ENCODE data around the gene CLIP1.
"Not testable (repeated sequence)": the region's sequence is repeated elsewhere in the genome, so short reads cannot be mapped to it uniquely, and the experiment has no call there.

Gene CLIP1

DNA sequence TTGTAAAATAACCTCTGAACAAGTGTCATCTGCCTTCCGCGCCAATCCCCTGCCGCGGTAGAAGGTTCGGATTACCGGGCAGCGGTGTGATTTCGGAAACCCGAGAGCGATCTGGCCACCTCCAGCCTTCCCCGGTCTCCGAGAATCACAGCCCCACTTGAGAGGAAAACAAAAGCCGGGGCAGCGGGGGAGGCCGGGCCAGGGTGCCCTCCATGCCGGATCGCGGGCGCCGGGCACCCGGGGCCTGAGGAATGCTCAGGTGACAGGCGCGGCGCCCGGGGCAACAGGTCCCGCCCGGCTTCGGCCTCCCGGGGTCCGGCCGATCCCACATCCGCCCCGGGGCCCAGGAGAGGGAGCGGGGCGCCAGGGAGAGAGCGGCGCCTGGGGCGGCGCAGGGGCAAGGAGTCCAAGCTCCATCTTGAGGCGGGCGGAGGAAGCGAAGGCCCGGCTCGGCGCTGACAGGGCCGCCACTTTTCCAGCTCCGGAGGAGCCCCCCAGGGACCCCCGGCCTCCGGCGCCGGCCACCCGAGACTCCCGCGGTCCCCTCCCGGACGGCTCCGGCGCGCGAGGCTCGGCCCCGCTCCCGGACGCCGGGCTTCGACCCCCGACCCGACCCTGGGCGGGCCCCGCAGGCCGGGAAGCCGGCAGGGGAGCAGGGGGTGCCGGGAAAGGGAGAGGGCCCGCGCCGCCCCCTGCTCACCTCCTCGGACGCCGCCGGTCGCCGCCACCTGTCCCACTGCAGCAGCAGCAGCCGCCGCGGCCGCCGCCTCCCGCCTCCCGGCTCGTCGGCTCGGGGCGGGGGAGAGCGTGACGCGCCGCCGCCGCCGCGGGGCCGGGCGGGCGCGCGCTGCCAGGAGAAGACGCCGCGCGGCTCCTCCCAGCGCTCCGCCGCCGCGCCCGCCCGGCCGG is at the start of gene CLIP1:
CLIP1 (minus strand) TSS at position 849 of the 909 bp plus-strand sequence. CDS start 42,217 bp downstream, outside the sequence.
- peak; percentile 11 to 56 (median 29) for DNase-seq

DNA sequence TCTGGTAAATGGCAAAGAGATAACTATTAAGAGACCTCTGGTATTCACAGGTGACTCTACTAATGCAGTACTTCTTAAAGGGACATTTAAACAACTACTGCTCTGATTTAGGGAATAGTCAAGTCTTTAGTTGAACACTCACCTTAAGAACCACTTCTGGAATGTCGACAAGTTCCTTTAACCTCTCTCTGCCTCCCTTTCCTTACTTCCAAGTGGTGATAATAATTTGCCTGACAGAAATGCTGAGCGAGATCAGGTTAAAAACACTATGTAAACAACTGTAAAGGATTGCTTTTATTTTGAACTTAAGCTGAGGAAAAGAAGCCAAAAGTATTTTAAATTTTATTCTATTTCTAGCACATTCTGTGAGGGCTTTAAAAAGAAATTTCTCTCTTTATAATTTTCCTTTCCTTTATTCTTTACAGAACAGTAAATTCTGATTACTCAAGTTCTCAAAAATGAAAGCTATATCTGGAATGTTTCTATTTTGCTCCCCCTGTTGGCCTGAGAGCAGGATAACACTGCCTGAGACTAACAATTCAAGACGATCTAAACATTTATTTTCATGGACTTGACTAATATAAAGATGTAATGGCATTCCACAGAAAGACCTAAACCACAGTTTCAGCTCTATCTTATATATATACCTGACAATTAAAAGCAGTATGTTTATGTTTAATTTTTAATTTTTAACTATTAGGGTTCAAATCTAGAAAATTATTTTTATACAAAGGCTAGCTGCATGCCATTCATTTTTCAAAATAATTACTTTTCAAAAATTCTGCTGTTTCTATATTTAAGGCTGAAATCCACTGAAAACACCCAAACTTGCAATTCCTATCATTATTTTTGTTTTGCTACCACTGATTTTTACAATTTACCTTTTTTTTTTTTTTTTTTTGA is 49.1 kb upstream of the CLIP1 start:
- DNase-seq, result no peak

DNA sequence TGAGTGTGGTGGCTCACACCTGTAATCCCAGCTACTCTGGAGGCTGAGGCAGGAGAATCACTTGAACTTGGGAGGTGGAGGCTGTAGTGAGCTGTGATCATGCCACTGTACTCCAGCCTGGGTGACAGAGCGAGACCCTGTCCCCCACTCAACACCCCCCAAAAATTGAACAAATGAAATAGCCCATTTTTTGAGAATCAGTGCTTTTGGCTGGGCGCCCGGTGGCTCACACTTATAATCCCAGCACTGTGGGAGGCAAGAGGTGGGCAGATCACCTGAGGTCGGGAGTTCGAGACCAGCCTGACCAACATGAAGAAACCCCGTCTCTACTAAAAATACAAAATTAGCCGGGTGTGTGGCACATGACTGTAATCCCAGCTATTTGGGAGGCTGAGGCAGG is 48.1 kb upstream of the CLIP1 start:
- DNase-seq, result not testable (repeated sequence)

DNA sequence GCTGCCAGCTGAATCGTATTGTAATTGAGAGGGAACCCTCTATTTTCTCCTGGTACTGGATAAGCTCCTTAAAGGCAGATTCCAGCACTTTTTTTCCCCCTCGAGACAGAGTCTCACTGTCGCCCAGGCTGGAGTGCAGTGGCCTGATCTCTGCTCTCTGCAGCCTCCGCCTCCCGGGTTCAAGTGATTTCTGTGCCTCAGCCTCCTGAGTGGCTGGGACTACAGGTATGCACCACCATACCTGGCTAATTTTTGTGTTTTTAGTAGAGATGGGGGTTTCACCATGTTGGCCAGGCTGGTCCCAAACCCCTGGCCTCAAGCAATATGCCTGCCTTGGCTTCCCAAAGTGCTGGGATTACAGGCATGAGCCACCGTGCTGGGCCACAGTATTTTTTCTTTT is 47.4 kb upstream of the CLIP1 start:
- not testable (repeated sequence) for DNase-seq

DNA sequence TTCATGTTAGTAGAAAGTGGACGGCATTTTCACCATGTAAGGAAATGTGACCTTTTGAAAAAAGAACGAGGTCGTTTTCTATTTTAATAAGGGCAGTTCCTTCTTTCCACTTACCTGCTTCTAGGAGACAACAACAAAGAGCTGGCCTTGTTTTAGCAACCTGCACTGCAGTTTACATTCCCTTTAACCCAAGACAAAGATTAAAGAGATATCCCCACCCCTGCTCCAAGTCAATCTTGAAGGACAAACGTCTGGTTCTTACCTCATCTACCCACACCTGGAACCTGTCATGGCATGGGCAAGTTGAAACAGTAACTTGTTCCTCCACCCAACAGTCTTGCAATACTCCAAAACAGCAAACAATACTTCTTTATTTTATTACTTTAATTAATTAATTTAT is 45.5 kb upstream of the CLIP1 start:
- no peak for DNase-seq

DNA sequence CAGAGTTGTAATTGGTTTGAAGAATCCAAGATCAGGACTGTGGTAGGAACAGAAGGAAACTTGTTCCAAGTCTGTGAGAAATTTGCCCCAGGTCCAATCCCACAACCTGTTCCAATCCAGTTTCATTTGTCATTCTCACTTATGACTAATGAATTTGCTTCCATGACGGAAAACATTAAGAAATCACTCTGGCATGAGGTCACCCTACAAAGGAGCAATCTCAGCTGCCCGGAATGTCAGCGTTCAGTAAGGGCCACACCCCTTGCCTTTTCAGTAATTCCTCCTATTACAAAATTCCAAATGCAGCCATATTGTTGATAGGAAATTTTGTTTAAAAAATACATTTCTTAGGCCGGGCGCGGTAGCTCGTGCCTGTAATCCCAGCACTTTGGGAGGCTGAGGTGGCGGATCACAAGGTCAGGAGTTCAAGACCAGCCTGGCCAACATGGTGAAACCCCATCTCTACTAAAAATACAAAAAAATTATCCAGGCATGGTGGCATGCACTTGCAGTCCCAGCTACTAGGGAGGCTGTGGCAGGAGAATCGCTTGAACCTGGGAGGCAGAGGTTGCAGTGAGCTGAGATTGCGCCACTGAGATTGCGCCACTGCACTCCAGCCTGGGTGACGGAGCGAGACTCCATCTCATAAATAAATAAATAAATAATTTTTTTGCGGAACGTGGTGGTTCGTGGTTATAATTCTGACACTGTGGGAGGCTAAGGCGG is 42.0 kb upstream of the CLIP1 start:
- not testable (repeated sequence) for DNase-seq

DNA sequence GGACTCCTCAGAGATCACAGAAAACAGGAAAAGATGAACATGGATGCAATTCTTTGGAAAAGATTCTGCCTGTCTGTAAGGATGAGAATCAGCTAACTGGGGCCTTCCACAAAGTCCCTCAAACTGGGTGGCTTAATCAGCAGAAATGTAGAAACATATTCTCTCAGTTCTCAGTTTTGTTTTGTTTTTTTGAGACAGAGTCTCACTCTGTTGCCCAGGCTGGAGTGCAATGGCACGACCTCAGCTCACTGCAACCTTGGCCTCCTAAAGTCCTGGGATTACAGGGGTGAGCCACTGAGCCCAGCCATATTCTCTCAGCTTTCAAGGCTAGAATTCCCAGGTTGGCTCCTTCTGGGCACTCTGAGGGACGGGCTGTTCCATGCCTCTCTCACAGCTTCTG is 38.2 kb upstream of the CLIP1 start:
- DNase-seq, result no peak

DNA sequence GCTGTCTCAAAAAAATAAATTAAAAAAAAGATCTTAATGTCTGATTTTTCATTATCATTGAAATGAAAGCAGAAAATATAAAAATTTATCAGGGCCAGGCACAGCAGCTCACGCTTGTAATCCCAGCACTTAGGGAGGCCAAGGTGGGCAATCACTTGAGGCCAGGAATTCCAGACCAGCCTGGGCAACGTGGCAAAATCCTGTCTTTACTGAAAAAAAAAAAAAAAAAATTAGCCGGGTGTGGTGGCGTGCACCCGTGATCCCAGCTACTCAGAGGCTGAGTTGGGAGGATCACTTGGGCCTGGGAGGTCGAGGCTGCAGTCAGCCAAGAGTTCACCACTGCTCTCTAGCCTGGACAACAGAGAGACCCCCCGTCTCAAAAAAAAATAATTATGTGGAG is 37.6 kb upstream of the CLIP1 start:
- DNase-seq, result no peak

DNA sequence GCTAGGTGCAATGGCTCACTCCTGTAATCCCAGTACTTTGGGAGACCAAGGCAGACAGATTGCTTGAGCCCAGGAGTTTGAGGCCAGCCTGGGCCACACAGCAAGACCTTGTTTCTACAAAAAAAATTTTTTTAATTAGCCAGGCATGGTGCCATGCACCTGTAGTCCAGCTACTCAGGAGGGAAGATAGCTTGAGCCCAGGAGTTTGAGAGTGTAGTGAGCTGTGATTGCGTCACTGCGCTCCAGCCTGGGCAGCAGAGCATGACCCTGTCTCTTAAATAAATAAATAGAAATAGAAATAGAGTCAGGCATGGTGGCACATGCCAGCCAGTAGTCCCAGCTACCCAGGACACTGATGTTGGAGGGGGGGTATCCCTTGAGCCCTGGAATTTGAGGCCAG is 36.7 kb upstream of the CLIP1 start:
- DNase-seq, result no peak

DNA sequence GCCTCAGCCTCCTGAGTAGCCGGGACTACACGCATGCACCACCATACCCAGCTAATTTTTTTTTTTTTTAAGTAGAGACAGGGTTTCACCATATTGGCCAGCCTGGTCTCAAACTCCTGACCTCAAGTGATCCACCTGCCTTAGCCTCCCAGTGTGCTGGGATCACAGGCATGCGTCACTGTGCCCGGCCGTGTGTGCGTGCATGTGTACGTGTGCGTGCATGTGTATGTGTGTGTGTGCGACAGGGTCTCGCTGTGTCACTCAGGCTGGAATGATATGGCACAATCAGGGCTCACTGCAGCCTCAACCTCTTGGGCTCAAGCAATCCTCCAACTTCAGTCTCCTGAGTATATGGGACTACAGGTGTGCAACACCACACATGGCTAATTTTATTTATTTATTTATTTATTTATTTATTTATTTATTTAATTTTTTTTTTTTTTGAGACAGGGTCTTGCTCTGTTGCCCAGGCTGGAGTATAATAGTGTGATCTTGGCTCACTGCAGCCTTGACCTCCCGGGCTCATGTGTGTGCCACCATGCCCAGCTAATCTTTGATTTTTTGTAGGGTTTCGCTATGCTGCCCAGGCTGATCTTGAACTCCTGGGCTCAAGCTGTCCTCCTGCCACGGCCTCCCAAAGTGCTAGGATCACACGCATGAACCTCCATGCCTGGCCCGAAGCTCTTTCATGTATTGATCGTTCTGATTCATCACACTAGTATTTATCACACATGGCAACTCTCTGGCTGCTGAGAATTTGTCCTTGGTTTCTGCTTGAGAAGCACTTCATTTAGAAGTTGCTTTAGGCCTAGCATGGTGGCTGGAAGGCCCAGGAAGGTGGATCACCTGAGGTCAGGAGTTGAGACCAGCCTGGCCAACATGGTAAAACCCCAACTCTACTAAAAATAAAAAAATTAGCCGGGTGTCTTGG is 35.9 kb upstream of the CLIP1 start:
- DNase-seq, result no peak

DNA sequence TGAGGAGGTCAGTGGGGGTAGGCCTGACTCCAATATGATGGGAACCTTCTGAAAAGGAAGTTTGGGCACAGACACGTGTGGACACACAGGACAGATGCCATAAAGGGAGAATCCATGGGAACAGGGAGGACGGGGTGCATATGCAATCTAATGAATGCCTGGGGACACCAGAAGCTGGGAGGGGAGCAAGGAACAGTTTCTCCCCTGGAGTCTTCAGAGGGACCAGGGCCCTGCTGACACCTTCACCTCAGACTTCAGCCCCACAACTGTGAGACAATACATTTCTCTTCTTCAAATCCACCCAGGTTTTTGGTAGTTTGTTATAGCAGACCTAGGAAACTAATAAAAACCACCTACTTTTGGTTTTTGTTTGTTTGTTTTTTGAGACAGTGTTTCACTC is 35.2 kb upstream of the CLIP1 start:
- no peak for DNase-seq

DNA sequence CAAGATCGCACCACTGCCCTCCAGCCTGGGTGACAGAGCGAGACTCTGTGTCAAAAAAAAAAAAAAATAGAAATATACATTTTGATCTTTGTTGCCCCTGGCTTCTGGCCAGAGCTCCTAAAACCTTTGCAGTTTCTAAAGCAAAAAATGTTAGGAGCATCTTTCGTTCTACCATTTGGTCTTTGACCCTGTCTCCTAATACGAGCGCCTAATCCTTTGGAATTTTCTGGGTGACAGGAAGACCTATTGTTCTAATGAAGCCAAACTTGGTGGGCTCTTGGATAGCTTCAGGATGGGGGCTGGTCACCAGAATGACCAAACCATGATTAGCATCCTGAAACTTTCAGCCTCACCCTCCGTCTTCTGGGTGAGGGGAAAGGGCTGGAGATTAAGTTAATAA is 32.3 kb upstream of the CLIP1 start:
- no peak for DNase-seq

DNA sequence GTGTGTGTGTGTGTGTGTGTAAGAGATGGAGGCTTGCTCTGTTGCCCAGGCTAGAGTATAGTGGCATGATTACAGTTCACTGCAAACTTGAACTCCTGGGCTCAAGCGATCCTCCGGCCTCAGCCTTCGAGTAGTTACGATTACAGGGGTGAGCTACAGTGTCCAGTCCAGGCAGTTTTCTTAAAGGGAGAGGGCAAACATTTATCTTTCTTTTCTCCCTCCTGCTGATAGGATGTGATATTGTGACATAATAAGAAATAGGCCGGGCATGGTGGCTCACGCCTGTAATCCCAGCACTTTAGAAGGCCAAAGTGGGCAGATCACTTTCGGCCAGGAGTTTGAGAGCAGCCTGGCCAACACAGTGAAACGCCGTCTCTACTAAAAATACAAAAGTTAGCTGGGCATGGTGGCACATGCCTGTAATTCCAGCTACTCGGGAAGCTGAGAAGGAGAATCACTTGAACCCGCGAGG is 31.8 kb upstream of the CLIP1 start:
- DNase-seq, result no peak

DNA sequence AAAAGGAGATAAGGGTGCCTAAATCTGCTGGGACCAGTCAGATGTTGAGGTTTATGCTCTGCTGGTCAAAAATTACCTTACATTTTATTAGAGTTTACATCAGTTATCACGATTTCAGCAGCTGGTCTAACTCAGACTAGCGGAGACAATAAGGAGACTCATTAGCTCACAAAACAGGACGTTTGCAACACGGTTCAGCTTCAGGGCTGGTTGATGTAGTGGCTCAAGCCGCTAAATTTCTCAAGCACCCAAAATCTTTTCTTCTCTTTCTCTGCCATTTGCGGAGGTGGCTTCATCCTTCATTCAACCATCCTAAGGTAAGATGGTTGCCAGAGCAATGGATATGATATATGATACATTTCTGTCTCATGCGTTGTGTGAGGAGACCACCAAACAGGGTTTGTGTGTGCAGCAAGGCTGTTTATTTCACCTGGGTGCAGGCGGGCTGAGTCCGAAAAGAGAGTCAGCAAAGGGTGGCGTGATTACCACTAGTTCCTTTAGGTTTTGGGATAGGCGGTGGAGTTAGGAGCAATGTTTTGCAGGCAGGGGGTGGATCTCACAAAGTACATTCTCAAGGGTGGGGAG is 30.3 kb upstream of the CLIP1 start:
- DNase-seq, result no peak

DNA sequence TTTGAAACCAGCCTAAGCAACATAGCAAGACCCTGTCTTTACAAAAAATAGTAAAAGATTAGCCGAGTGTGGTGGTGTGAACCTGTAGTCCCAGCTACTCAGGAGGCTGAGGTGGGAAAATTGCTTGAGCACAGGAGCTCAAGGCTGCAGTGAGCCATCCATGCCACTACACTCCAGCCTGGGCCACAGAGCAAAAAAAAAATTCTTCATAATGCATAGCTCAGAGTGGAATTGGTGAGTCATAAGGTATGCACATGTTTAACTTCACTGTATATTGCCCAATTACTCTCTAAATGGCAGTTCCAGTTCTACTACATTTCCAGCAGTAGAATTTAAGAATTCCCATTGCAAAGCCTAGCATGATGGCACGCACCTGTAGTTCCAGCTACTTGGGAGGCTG is 26.8 kb upstream of the CLIP1 start:
- DNase-seq, result no peak

DNA sequence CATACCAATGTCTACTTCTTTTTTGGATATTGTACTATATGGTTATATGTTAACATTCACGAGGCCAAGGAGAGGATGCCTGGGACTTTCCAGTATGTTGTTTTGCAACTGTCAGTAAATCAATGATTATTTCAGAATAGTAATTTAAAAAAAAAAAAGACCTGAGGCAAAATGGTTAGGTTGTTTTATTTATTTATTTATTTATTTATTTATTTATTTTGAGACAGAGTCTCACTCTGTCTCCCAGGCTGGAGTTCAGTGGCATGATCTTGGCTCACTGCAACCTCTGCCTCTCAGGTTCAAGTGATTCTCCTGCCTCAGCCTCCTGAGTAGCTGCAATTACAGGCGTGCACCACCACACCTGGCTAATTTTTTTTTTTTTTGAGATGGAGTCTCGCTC is 25.4 kb upstream of the CLIP1 start:
- not testable (repeated sequence) for DNase-seq

DNA sequence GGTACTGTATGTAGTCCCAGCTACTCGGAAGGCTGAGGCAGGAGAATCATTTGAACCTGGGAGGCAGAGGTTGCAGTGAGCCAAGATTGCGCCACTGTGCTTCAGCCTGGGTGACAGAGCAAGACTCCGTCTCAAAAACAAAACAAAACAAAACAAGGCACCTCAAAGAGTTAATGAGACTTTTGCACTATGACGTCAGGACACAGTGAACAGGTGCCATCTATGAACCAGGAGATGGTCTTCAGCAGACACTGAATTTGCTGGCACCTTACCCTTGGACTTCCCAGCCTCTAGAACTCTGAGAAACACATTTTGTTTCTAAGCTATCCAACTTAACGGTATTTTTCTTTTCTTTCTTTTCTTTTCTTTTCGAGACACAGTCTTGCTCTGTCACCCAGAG is 23.9 kb upstream of the CLIP1 start:
- DNase-seq, result not testable (repeated sequence)

DNA sequence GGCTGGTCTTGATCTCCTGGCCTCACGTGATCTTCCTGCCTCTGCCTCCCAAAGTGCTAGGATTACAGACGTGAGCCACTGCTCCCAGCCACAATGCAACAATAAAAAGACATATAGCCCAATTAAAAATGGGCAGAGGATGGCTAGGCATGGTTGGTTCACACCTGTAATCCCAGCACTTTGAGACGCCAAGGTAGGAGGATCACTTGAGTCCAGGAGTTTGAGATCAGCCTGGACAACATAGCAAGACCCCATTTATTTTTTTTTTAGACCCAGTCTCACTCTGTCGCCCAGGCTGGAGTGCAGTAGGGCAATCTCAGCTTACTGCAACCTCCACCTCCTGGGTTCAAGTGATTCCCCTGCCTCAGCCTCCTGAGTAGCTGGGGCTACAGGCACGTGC is 21.6 kb upstream of the CLIP1 start:
- DNase-seq, result not testable (repeated sequence)

DNA sequence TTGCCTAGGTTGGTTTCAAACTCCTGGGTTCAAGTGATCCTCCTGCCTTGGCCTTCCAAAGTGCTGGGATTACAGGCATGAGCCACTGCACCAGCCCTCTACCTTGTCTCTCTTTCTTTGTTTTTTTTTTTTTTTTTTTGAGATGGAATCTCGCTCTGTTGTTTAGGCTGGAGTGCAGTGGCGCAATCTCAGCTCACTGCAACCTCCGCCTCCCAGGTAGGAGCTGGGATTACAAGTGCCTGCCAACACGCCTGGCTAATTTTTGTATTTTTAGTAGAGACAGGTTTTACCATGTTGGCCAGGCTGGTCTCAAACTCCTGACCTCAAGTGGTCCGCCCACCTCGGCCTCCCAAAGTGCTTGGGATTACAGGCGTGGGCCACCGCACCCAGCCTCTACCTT is 16.4 kb upstream of the CLIP1 start:
- DNase-seq, result not testable (repeated sequence)

DNA sequence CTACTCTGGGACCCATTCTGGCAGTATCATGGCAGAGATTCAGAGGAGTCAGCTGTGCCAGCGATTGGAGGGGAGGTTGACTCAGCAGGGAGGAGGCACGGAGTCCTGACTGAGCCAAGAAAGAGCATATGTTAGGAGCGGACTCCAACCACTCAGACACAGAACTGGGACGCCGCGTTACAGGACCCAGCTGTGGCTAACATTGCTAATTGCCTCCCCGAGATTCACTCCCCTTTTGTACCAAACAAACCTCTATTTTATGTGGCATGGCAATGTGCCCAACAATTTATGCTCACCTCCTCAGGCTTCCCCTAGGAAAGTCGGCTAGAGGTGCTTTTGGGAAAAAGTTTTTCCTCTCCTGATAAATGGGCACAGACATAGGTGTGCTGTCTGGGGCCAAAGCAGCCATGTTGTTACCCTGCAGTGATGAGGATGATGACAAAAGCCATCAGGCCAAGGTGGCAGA is 15.2 kb upstream of the CLIP1 start:
- no peak for DNase-seq

DNA sequence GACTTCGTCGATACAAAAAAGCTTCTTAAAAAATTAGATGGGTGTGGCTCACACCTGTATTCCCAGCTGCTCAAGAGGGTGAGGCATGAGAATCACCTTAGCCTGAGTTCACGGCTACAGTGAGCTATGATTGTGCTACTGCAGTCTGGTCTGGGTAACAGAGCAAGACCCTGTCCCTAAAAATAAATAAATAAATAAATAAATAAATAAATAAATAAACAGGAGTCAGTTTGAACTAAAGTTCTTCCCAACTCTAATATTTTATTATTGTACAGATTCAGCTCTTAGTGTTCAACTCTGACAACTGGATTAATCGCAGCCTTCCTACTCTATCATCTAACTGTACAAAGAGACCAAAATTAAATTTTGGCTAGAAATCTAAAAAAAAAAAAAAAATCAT is 12.7 kb upstream of the CLIP1 start:
- no peak for DNase-seq

All from activated naive CD4-positive, alpha-beta T cell (primary cell).